GM19463 (cell line): ENCODE measurements around the gene RGS19.
"Not testable (repeated sequence)": the region's sequence is repeated elsewhere in the genome, so short reads cannot be mapped to it uniquely, and the experiment has no call there.

Experiments used
- ATAC-seq: cut with Tn5 transposase; IDR thresholded peaks from one replicate; pipeline ENCODE4 v1.9.1; 2021; ENCODE audit warnings: mild to moderate bottlenecking, moderate library complexity; ENCODE audit not compliant: unreplicated experiment

Gene RGS19

DNA sequence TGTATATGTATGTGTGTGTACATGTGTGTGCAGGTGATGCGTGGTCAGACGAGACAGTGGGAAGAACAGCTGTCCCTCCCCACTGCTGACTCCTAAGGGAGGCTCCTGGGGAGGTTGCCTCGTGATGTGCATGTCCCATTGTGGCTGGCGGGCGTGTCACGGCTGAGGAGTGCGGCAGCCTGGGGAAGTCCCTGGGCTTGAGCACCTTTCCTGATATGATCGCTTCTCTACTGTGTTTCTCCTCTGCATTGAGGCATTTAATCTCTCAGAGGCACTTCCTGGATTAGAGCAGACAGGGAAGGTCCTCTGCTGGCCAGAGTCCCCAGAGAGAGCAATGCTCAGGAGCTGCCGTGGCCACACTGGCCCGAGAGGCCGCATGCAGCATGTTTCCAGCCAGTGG, 16.6 kb upstream of the RGS19 start:
- ATAC-seq = no peak

DNA sequence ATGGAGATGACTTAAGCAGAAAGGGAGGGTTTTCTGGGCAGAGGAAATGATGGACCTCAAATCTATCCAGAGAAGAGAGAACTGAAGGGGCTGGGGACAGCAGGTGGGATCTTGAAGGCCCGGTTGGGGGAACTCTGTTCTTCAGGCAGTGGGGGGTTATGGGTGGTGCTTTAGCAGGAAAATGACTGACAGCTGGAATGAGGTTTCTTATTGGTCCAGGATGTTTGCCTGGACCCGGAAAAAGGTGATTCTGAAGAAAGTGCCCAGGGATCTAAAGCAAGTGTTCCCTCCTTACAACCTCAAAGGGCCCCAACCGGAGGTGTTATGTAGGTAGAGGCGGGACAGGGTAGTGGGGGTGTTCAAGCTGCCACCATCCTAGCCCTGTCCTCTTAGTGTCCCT, 16.1 kb upstream of the RGS19 start:
- no peak for ATAC-seq

DNA sequence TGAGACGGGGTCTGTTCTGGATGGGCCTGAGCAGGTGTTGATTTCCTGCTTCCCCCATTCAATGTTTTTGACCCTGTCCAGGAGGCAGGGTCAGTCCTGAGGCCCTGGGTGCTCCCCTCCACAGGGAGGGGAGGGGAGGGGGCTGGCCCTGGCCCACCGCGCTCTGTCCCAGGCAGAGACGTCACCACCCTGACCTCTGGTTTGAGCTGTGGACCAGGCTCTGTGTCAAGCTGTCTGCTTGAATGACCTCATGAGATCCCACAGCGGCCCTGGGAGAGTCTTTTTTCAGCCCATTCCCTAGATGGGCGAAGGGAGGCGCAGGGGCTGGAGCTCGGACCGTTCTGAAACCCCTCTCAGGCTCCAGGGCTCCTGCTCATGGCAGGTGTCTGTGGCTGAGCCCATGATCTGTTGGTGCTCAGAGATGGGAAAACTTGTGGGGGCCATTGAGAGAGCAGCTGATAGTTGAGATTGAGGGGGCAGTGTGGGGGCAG, 13.7 kb upstream of the RGS19 start:
- ATAC-seq = no peak

DNA sequence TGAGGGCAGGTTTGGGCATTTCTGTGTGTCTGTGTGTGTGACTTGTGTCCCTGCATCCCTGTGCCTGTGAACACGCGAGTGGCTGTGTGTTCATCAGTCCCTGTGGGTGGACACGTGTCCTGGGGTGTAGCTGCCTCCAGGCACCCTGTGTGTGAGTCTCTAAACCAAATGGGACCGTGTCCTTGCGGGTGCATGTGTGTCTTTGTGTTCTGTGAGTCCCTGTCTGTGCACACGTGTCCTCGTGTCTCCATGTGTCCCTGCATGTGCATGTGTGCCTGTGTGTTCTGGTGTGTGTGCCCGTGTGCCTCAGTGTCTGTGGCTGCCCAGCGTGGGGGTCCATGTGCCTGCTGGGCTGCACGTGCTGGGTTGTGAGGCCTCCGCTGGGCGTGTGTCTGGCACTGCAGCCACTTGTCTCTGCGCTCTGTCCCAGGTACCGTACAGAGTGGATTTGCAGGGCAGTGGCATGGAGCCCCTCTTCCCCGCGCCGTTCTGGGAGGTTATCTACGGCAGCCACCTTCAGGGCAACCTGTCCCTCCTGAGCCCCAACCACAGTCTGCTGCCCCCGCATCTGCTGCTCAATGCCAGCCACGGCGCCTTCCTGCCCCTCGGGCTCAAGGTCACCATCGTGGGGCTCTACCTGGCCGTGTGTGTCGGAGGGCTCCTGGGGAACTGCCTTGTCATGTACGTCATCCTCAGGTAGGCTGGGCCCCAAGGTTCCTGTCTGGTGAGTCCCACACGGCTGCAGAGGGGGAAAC, 13.1 kb upstream of the RGS19 start:
- ATAC-seq = no peak

DNA sequence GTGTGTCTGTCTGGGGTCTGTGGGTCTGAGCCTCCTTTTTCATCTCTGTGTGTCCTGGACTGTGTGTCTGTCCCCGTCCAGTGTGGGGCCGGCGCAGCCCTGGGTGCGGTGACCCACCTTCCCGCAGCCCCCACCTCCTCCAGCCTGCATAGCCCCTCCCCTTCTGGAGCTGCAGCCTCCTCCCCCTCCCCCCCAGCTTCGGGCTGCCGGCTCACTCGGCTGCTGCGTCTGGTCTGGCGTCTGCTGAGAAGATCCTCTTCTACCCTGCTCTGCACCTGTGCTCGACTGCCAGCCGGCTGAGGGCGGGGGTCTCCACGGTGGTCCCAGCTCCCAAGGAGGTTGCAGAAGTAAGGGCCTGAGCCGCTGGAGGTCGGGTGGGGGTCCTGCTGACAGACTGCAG, 12.5 kb upstream of the RGS19 start:
- ATAC-seq = no peak

DNA sequence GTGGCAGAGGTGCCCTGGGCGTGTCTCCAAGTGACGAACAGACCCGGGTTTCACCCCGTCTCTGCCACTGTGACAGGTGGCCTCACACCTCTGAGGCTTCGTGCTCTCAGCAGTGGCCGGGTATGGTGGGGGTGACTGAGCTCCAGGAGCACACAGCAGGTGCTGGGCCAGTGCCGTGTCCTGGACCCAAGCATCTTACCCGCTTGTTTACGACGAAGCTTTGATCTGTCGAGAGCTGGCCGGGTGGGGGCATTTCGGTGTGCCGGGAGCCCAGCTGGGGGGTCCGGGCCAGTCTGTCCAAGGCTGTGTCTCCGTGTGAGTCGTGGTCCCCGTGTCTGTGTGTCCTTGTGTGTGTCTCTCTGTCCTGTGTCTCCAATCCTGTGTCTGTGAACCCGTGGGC, 12.0 kb upstream of the RGS19 start:
- no peak for ATAC-seq

DNA sequence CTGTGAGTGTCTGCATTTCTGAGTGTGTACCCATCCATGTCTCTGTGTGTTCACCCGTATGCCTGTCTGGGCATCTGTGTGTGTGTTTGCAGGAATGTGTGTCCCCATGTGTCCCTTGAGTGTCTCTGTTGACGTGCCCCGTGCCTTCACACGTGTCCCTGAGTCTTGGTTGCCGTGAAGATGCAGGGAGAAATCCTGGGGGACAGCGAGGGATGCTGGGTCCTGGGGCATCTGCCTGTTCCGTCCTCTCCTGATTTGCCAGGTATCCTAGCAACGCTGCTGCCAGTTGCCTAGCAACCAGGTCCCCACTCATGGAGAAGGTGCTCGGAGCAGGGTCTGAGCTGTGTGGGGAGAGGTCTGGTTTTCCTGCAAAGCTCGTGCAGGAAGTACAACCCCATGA, 10.8 kb upstream of the RGS19 start:
- no peak for ATAC-seq

DNA sequence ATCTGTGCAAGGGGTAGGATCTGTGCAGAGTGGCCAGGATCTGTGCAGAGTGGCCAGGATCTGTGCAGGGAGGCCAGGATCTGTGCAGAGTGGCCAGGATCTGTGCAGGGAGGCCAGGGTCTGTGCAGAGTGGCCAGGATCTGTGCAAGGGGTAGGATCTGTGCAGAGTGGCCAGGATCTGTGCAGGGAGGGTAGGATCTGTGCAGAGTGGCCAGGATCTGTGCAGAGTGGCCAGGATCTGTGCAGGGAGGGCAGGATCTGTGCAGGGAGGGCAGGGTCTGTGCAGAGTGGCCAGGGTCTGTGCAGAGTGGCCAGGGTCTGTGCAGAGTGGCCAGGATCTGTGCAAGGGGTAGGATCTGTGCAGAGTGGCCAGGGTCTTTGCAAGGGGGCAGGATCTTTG, 9.3 kb upstream of the RGS19 start:
- not testable (repeated sequence) for ATAC-seq

DNA sequence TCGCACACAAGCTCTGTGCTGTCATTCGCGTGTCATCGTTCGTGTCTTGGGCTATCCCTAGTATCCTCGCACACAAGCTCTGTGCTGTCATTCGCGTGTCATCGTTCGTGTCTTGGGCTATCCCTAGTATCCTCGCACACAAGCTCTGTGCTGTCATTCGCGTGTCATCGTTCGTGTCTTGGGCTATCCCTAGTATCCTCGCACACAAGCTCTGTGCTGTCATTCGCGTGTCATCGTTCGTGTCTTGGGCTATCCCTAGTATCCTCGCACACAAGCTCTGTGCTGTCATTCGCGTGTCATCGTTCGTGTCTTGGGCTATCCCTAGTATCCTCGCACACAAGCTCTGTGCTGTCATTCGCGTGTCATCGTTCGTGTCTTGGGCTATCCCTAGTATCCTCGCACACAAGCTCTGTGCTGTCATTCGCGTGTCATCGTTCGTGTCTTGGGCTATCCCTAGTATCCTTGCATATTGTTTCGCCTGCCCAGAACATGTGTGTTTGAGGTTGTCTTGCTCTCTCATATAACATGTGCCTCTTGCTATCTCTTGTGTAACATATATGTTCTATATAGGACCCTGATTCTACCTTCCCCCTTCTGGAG, 8.0 kb upstream of the RGS19 start:
- ATAC-seq = not testable (repeated sequence)

DNA sequence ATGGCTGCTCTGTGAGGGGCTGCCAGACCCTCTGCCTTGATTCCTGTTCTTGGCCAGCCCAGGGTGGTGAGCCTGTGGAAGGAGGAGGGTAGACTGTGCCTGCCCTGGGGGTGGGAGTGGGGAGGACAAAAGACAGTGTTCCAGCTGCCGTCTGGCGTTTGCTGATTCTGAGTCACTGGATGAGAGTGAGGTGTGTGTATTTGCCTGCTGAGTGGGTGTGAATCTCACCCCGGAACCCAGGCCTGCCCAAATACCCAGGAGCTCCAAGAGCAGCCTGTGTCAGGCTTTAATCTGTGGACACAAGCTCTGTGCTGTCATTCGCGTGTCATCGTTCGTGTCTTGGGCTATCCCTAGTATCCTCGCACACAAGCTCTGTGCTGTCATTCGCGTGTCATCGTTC, 7.5 kb upstream of the RGS19 start:
- ATAC-seq = no peak

DNA sequence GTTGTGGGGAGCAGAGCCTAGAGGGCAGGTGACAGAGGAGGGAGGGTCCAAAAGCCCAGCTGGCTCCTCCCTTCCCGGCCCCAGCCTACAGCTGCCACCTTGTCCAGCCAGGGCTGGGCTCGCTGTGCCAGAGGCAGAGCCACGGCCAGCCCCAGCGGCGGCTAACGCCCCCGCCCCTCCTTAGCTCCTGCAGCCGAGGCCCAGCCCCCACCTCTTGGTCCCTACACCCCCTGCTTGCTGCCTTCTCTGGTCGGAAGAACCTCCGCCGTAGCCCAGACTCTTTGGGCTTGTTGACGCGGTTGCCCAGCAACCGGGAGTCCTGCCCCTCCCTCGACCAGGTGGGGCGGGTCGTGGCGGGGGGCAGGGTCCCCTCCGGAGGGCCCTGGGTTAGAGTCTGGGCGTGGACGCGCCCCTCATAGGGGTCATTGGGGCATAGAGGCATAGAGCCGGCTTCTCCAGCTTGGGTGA, 5.4 kb upstream of the RGS19 start:
- no peak for ATAC-seq

DNA sequence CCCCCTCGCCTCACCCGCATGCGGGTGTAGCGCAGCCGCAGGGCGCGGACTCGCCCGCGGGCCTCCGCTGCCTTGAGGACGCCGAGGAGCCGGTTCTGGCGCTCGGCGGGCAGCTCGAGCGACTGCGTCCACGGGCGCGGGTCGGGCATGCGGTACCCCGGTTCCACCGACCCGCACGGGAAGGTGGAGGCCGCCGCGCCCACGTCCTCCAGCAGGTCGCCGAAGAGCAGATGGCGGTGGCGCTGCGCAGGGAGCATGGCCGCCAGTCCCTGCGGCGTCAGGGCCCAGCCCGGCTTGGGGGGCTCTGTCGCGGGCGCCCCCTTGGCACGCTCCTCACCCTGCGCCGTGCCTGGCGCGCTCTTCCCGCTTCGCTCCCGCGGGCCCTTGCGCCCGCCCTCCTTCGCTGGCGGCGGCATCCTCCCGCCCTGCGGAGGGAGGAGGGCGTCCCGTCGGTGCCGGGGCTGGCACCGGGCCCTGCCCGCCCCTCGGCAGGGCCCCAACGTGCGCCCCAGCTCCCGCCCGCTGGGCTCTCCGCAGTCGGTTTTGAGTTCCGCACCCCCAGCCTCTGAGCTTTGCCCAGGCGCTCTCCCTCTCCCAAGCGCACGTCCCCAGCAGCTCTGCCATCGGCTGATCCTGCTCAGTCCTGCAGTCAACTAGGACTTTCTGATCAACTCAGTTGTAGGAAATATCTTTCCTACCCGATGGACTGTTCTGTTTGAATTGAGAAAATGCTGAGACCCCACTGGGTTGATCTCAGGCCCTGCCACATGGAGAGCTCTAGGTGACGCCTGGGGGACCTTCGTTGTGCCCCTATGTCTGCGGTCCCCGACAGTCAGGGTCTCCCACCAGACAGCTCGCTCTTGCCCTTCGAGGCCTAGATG, 4.7 kb upstream of the RGS19 start, which contains the start of gene LKAAEAR1:
Gene LKAAEAR1 (minus strand): TSS at position 595 of the 881 bp plus-strand sequence. CDS start 179 bp downstream, at position 416.
- ATAC-seq = no peak

DNA sequence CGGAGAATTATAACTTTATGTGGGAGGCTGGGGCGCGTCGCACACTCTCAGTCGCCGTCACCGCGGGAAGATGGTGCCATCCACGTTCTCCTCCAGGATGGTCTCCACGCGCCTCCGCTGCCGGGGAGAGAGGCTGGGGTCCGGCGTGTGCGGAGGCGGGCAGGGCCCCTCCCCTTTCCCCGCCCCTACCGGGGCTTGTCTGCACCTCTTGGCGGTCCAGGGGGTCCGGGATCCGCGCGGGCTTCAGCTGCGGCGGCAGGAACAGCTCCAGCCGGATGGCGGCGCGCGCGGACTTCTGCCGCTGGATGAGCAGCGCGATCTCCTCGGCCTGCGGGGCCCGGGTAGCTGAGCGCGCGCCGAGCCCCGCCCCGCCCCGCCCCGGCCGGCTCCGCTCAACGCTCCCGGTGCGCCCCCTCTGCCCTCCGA, 4.1 kb upstream of the RGS19 start:
- no peak for ATAC-seq

DNA sequence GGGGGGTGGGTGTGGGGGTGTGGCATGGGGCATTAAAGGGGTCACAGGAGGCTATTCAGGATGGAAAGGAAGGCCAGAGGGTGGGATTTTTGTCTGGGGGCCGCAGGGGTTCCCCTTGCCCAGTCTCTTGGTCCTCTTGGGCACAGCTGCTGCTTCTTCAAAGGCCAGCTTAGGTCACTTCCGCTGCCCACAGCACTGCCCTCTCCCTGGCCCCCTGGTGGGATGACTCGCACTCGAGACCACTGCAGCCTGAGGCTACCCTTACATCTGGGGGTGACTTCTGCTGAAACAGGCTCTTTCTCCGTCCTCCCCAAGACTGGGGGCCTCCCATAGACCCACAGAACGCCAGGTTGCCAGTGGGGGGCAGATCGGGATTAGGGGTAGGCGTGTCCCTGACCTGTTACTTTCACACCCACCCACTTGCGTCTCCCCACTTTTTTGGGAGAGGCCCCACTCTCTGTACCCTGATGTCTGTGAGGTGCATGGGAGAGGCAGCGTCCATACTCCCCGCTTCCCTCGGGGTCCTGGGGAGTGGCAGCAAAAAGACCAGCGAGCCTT, 3.6 kb upstream of the RGS19 start:
- ATAC-seq = no peak

DNA sequence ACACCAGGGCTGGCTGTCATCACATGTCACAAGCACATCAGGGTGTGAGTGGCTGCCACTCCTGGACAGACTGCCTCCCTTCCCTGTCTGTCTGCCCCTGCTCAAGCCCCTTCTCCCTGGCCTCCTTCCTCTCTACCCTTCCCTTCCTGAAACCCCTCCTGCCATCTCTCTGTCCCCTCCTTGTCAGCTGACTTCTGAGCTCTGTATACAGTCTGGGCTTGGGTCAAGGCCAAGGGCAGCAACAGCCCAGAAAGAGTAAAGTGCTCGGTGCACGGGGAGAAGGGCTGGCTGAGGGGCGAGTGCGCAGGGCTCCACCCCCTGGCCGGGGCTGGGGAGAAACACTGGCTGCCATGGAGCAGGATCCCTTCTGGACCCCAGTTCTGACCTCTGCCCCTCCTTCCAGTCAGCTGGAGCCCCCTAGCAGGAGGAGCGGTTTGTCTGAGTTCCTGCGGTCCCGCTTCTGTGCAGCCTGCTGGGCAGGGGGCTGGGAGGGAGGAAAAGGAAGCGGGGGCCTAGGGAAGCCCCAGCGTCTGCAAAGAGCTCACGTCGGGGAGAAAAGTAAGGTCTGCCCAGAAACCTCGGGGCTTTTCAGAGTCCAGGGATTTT, 2.9 kb upstream of the RGS19 start:
- no peak for ATAC-seq

DNA sequence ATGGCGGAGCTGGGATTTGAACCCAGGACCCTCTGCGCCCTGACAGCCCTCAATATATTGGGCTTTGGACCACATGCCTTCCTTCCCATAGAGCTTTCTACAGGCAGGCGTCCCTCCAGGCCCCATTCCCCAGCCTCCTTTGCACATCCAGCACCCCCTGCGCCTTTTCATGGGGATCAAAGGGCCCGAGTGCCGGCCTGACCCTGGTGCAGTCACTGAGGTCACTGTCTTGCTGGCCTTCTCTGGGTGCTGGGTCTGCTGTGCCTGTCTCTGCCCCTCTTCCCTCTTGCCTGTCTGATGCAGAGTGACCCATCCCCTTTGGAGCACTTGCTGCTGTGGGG, 2.3 kb upstream of the RGS19 start:
- no peak for ATAC-seq

DNA sequence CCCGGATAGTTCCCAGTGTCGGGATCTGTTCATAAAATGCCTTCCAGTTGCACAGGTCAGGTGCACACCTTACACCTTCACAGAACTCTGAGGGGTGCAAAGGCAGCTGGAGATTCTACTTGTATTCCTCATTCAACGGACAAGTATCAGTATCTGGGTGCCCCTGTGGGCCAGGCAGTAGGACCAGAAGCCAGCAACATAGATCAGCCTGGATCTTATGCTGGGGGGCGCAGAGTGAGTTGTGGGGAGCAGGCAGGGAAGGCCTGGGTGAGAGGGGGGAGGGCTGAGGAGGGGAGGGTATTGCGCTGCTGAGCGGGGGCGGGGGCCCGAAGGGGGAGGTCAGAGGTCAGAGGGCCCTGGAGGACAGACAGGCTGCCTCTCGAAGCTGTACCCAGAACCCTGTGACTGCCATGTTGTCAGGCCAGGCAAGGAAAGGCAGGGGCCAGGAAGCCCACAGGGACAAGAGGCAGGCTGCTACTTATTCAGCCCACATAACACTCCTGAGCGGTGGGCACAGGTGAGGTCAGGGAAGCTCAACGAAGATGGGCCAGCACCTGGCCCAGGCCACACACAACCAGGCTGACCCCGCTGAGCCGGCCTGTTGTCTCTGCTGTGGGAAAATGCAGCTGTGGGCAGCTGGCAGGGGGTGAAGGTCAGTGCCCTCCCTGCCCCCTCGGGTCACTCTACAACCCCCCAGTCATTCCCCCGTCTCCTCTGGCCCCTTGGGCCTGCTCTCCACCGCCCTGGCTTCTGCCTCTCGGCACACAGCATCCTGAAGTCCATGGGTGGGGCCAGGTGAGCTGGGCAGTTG, 1.7 kb upstream of the RGS19 start:
- no peak for ATAC-seq

DNA sequence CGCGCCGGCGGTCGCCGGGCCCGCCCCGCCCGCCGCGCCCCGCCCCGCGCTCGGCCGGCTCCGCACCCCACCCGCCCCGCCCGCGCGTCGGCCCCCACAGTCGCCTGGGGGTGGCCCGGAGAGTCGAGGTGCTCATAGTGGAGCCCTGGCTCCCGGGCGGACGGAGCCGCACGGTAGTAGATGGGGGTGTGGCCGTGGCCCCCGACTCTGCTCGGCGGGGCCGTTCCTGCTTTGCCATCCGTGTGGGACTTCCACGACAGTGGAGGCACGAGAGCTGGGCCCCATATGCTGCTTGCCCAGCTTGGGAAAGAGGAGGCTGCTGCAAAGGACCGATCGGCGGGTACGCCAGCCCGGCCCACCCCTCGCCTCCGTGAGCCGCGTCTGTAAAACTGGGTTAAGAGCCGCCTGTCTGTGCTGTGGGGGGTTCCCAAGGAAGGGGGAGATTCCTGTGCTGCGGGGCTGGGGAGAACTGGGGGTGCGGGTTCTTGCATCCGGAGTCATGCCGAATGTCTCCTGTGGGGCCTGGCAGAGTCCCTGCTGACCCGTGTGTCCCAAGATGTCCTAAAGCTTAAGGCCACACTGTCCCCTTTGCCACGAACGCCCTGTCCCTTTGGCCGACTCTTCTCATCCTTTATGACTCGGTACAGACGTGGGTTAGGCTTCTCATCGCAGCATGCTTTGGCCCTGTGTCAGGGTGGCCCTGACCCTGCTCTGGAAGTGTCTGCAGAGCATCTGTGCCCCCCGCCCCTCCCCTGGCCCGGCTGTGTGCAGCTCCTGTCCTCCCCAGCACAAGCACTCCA, 895 bp upstream of the RGS19 start, which contains the start of gene OPRL1:
Gene OPRL1 (plus strand): TSS at position 70 of the 800 bp plus-strand sequence. CDS start 12,639 bp downstream, outside the sequence.
- ATAC-seq = peak; percentile 8

DNA sequence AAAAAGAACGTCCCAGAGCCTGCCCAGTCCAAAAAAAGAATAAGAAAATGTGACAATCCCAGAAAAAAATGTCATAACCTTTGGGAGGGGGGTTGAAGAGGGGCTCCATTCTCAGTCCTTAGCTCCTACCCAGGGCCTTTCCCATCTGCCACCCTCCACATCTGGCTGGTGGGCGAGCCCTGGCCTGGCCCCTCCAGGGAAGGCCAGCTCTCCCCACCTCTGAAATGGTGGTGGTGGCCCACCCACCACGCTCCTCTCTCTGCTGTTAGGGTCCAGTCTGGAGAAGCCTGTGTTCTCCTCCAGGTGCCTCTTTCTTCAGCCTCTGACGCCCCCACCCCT, 415 bp downstream of the RGS19 start:
- no peak for ATAC-seq
